Measurements from ENCODE around the gene ZCRB1. TPM values are rescaled to one million over a fixed set of nuclear protein-coding genes. Genes with fewer than 3 reads are reported as not detected.

The ZCRB1 gene
- total and polyA plus RNA-seq, 2 of the 4 experiments (the other 2 are of a cell fraction): 19.7 to 28.1 TPM

- H2BK20ac ChIP-seq (ENCODE audit: low read depth, low read length): no peak overlapping the region
- no peak overlapping the region for H4K5ac ChIP-seq (ENCODE audit: low read depth, low read length)
- WGBS, 2 experiments (ENCODE audit: extremely low coverage in 2 of 2, insufficient read length in 1 of 2): no CpG with 5 or more reads among the region's 2 CpGs
- H3K9me1 ChIP-seq (ENCODE audit: insufficient read depth, low read length): no peaks in the 10 kb centered on the region; the same call in 1 of the 2 replicates
- H2AFZ ChIP-seq (replicated peaks; ENCODE audit: low read length, poor library complexity): no peak overlapping the region
- H3K4me3 ChIP-seq (ENCODE audit: insufficient read depth, low read depth, low read length): no peak overlapping the region
- H2BK15ac ChIP-seq (ENCODE audit: low read depth, low read length): no peak overlapping the region
- H3K27ac ChIP-seq (ENCODE audit: insufficient read depth, low read length): no peak overlapping the region
- no peaks in the 10 kb centered on the region for H3K27me3 ChIP-seq (ENCODE audit: control insufficient read depth, insufficient read depth, low read length)
- no peak overlapping the region for H4K91ac ChIP-seq (ENCODE audit: insufficient read depth, low read depth, low read length)
- dilution Hi-C loops (cut with HindIII; ENCODE audit: low sequenced_read_pairs, unreplicated experiment): no loop called here
- DNase-seq: no peak
- no peak for TF ChIP-seq RAD21 (IDR thresholded peaks at IDR 0.05; ENCODE audit: low read length)
- TF ChIP-seq MXI1 (IDR thresholded peaks at IDR 0.05; ENCODE audit: borderline replicate concordance, low read depth, low read length): no peak
- TF ChIP-seq FOS (IDR thresholded peaks at IDR 0.05; ENCODE audit: low read depth, low read length): no peak
- no peak for TF ChIP-seq MAZ (IDR thresholded peaks at IDR 0.05; ENCODE audit: borderline replicate concordance, low read depth, low read length)
- TF ChIP-seq BHLHE40 (IDR thresholded peaks at IDR 0.05; ENCODE audit: low read depth, low read length): no peak
- TF ChIP-seq ELK1 (IDR thresholded peaks at IDR 0.05; ENCODE audit: borderline replicate concordance, low read depth, low read length): no peak
- TF ChIP-seq NFE2L2 (IDR thresholded peaks at IDR 0.05; ENCODE audit: low read depth, low read length): no peak
- TF ChIP-seq MAFK (IDR thresholded peaks at IDR 0.05; ENCODE audit: low read depth, low read length): no peak
- no peak for TF ChIP-seq CEBPB (IDR thresholded peaks at IDR 0.05; ENCODE audit: low read depth, low read length)
- TF ChIP-seq USF2 (IDR thresholded peaks at IDR 0.05; ENCODE audit: low read depth, low read length): no peak
- TF ChIP-seq POLR2A (IDR thresholded peaks at IDR 0.05; ENCODE audit: low read depth, low read length): no peak
- TF ChIP-seq CHD1 (IDR thresholded peaks at IDR 0.05; ENCODE audit: low read depth, low read length): no peak
- in situ Hi-C loops (cut with MboI; ENCODE audit: low sequenced_read_pairs): loop anchor here (25.0 kb wide), 1 partner anchor 945 kb away; no protein-coding TSS in a partner anchor
- no peaks in the 10 kb centered on the region for H3K9me3 ChIP-seq (ENCODE audit: control insufficient read depth, insufficient read depth, low read length)
- no TSS peak for BruUV-seq (replicated peaks)
- ATAC-seq (ENCODE audit: low read depth): no peak
- H3K79me1 ChIP-seq (ENCODE audit: low read depth in 1 of 2, low read length in 2 of 2): peaks cover 21 to 27% of the 10 kb centered on the region in 2 experiments
- intact Hi-C loops (cut with micrococcal nuclease): no loop called here
- no peak overlapping the region for H3K4me2 ChIP-seq (ENCODE audit: low read depth, low read length)
- no peak overlapping the region for H2AK9ac ChIP-seq (replicated peaks; ENCODE audit: low read depth, low read length, poor library complexity)
- H3K56ac ChIP-seq (ENCODE audit: extremely low read depth, insufficient read depth, low read length): no peak overlapping the region
- H3K9ac ChIP-seq (ENCODE audit: low read depth, low read length): no peak overlapping the region
- H3K36me3 ChIP-seq (ENCODE audit: control insufficient read depth, insufficient read depth, low read length): peaks cover 6% of the 10 kb centered on the region; the same call in 1 of the 2 replicates
- H3K23ac ChIP-seq (ENCODE audit: low read depth, low read length): no peak overlapping the region
- H2BK120ac ChIP-seq (ENCODE audit: low read depth, low read length): no peak overlapping the region
- H4K20me1 ChIP-seq (ENCODE audit: insufficient read depth, low read length): peaks cover 7% of the 10 kb centered on the region; the same call in 1 of the 2 replicates
- ChIA-PET CTCF (no interaction called here), POLR2A (ENCODE audit: unreplicated experiment) (no interaction called here)
- no peak overlapping the region for H2BK5ac ChIP-seq (ENCODE audit: low read depth, low read length, poor library complexity, severe bottlenecking)
- H3K4ac ChIP-seq (ENCODE audit: low read depth, low read length): no peak overlapping the region
- H3K18ac ChIP-seq (ENCODE audit: low read depth, low read length): no peak overlapping the region
- no peak overlapping the region for H3K14ac ChIP-seq (replicated peaks; ENCODE audit: low read depth, low read length)
- no peak overlapping the region for H2AK5ac ChIP-seq (ENCODE audit: low read depth, low read length)
- no peak overlapping the region for H4K8ac ChIP-seq (ENCODE audit: low read depth in 2 of 2, low read length in 2 of 2)
- H3K4me1 ChIP-seq (ENCODE audit: control insufficient read depth, insufficient read depth, low read length): no peaks in the 10 kb centered on the region; the same call in 1 of the 2 replicates
Measured at GRCh38 chr12:42342028-42342427, 16.1 kb upstream of the ZCRB1 start.

All from IMR-90 (cell line).